ENCODE data around the gene CD200R1L. TPM values are rescaled to one million over a fixed set of nuclear protein-coding genes. Genes with fewer than 3 reads are reported as not detected.

The CD200R1L gene
- total and polyA plus RNA-seq, 2 of the 13 experiments (the other 11 are each of a cell fraction or from before 2014, with no cell fraction given) = not detected

GRCh38 chr3:112805126-112805525, 41.5 kb downstream of the CD200R1L start:
- H3K4me3 ChIP-seq (replicated peaks in 1 of 3; ENCODE audit: insufficient read depth in 1 of 3, low read depth in 2 of 3, low read length in 3 of 3) = no peak overlapping the region
- DNase-seq (ENCODE audit: low spot score) (no peak), FAIRE-seq (no peak), ATAC-seq (no peak)
- no peaks in the 10 kb centered on the region; a peak in 1 of 5 replicates for H3K27me3 ChIP-seq (ENCODE audit: control insufficient read depth in 1 of 2, insufficient read depth in 2 of 2, low read length in 2 of 2)
- H3K4me1 ChIP-seq (ENCODE audit: insufficient read depth, low read length) = no peaks in the 10 kb centered on the region
- no TSS peak for BruUV-seq (replicated peaks)
- ChIA-PET POLR2A (no interaction called here), CTCF (ENCODE audit: low intra/inter-chr PET ratio, low total read pairs) (no interaction called here)
- H3K4me2 ChIP-seq (ENCODE audit: low read depth, low read length) = no peak overlapping the region
- no peak overlapping the region for H3K27ac ChIP-seq (ENCODE audit: extremely low read length, insufficient read depth, low read length)
- in situ Hi-C loops (cut with HindIII; ENCODE audit: extremely low pct_ligation_motif_present, low pct_unique_long_range_greater_than_20kb) (no loop called here), intact Hi-C loops (cut with micrococcal nuclease; ENCODE audit: unreplicated experiment) (no loop called here)
- 18% methylated on average over 5 of the region's 5 CpGs for WGBS (ENCODE audit: low lambda C conversion rate)
- no peak overlapping the region for H3K9ac ChIP-seq (ENCODE audit: insufficient read depth, low read depth, low read length)
- H2AFZ ChIP-seq (ENCODE audit: low read length) = no peak overlapping the region
- H3K36me3 ChIP-seq (replicated peaks in 1 of 2; ENCODE audit: control insufficient read depth in 1 of 2, insufficient read depth in 2 of 2, low read length in 2 of 2) = no peaks in the 10 kb centered on the region
- H3K9me3 ChIP-seq (ENCODE audit: low read length) = no peaks in the 10 kb centered on the region
- H3K79me2 ChIP-seq (ENCODE audit: insufficient read depth, low read length) = no peaks in the 10 kb centered on the region
- no peaks in the 10 kb centered on the region for H4K20me1 ChIP-seq (ENCODE audit: insufficient read depth, low read length)
- TF ChIP-seq NCOA1 (CRISPR knock-in tag; IDR thresholded peaks at IDR 0.05) (no peak), MED13 (CRISPR knock-in tag; IDR thresholded peaks at IDR 0.05) (no peak), FLYWCH1 (CRISPR knock-in tag; IDR thresholded peaks at IDR 0.05) (no peak), PLSCR1 (CRISPR knock-in tag; IDR thresholded peaks at IDR 0.05; ENCODE audit: borderline replicate concordance) (no peak), ZUFSP (CRISPR knock-in tag; IDR thresholded peaks at IDR 0.05; ENCODE audit: borderline replicate concordance) (no peak), ZNF564 (CRISPR knock-in tag; IDR thresholded peaks at IDR 0.05) (no peak), CCAR2 (optimal IDR thresholded peaks at IDR 0.05; ENCODE audit: low read depth, low read length) (no peak), ZBTB39 (CRISPR knock-in tag; IDR thresholded peaks at IDR 0.05) (no peak), GABPA (IDR thresholded peaks at IDR 0.05; ENCODE audit: low read depth, low read length) (no peak), GABPA (CRISPR knock-in tag; IDR thresholded peaks at IDR 0.05; ENCODE audit: low read depth) (no peak), ZNF547 (CRISPR knock-in tag; IDR thresholded peaks at IDR 0.05) (no peak), ZNF724P (CRISPR knock-in tag; IDR thresholded peaks at IDR 0.05; ENCODE audit: borderline replicate concordance) (no peak), ZNF7 (CRISPR knock-in tag; IDR thresholded peaks at IDR 0.05) (no peak), MIXL1 (CRISPR knock-in tag; IDR thresholded peaks at IDR 0.05) (no peak), RARG (CRISPR knock-in tag; IDR thresholded peaks at IDR 0.05; ENCODE audit: low read depth) (no peak), CBX5 (CRISPR knock-in tag; IDR thresholded peaks at IDR 0.05; ENCODE audit: borderline replicate concordance) (no peak), SSRP1 (CRISPR knock-in tag; IDR thresholded peaks at IDR 0.05) (no peak), ZNF777 (CRISPR knock-in tag; IDR thresholded peaks at IDR 0.05) (no peak), ZNF639 (CRISPR knock-in tag; conservative IDR thresholded peaks at IDR 0.05) (no peak)
